Renal pelvis (tissue), 4 donors: ENCODE measurements around the gene PXDN. TPM values are rescaled to one million over a fixed set of nuclear protein-coding genes. Genes with fewer than 3 reads are reported as not detected.
"Not testable (repeated sequence)": the region's sequence is repeated elsewhere in the genome, so short reads cannot be mapped to it uniquely, and the experiment has no call there.

Experiments used
- DNase-seq: peaks from one replicate; pipeline ENCODE4 v3.0.0-alpha.2; 2013
- polyA plus RNA-seq, 3 donors: library from polyadenylated mRNA; unstranded; fragments of 120-200 nt; gene quantifications; one replicate each; pipeline ENCODE4 v1.2.1, GENCODE V29; 2013; ENCODE audit not compliant: insufficient read length in 3 of 3

Gene PXDN
- polyA plus RNA-seq, 3 donors: 147 to 188 (median 178) TPM

DNA sequence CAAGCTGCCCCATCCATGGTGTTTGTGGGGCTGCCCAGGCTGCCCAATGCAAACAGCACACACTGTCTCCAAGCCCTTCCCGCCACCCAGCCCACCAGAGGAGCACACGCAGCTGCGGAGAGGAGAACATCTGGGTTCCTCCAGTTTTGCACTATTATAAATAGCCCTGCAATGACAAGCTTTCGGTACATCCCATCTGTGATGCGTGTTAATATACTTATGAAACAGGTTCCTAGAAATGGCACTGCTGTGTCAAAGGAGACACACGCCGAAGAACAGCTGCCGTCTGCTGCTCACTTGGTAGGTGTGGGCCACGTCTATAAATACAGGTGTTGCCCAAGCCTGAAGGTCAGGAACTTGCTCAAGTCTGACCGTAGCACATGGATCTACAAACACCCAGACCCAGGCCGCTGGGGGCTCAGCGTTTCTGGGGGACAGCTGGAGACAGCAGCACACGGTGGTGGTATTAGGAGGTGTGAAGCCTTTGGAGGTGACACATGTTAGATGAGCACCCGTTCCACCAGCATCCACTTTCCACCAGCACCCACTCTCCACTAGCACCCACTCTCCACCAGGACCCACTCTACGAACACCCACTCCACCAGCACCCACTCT, 34.3 kb downstream of the PXDN start:
- DNase-seq: no peak

DNA sequence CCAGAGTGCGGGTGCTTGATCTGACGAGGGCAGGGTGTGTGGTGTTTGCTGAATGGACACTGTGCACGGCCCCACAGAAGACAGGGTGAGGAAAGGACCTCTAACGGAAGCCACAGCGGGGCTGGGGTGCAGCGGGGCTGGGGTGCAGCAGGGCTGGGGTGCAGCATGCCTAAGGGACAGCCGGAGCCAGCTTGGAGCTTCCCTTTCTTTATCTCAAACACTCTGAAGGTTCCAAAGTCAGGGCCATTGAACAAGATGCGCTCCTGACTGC, 35.0 kb downstream of the PXDN start:
- DNase-seq: no peak

DNA sequence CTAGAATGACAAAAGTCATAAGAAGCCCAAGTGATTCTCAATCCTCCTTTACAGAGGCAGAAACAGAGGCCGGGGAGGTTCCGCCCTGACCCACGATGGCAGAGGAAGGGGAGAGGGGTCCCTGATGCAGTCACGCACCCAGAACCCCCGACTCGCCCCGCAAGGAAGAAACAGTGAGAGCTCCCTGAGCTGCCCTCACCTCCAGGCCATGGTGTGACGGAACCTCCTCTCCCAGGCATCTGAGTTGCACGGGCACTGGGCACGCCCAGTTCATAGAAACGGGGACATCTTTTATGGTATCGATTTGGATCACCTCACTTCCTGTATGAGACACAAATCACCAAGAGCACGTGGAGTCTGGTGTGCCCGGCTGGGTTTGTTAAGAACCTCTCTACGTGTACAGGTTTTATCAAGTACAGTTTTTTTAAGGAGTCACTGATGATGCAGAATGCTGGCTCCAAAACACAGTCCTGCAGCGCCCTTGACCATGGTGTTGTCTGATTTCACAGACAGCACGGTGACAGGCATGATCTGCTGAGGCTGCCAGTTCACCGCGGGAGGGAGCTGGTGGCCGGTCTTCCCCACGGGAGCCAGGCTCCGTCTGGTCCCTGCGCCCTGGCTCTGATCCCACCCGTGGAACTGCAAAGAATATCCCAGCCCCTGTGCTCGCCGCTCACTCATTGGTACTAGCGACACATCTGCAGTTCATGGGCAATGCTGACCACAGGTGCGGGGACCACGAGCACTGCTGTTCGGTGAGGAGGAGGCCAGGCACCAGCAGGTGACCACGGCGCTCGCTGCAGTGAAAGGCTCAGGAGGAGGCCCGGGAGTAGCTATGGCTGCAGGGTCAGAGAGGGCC, 35.6 kb downstream of the PXDN start:
- no peak for DNase-seq

DNA sequence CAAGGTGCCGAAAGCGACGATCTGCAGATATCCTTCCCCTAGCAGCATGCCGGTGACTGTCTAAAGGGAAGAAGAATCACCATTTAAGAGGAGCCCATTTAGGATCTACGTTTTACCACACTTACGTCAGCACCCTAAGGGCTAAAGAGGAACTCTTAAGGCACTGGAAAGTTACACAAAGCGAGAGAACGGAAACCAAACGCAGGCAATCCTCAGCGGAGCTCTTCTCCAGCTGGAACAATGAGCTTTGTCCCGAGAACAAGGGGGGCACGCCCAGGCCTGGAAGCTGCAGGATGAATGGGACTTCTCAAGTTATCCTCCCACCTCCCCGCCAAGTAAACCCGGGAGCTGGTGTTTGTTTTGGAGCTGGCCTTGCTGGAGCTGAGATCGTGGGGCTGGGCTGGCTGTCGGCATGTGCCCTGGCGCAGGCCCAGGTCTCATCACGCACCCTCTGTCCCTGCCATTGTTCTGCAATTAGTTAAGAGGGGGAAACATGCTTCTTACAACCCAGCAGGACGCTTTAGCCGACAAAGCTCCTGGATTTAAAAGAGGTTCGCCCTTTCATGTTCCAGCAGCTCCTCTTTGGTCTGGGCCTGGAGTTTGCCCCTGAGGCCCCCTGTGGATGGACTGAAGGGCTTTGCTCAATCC, 36.4 kb downstream of the PXDN start:
- DNase-seq: no peak

DNA sequence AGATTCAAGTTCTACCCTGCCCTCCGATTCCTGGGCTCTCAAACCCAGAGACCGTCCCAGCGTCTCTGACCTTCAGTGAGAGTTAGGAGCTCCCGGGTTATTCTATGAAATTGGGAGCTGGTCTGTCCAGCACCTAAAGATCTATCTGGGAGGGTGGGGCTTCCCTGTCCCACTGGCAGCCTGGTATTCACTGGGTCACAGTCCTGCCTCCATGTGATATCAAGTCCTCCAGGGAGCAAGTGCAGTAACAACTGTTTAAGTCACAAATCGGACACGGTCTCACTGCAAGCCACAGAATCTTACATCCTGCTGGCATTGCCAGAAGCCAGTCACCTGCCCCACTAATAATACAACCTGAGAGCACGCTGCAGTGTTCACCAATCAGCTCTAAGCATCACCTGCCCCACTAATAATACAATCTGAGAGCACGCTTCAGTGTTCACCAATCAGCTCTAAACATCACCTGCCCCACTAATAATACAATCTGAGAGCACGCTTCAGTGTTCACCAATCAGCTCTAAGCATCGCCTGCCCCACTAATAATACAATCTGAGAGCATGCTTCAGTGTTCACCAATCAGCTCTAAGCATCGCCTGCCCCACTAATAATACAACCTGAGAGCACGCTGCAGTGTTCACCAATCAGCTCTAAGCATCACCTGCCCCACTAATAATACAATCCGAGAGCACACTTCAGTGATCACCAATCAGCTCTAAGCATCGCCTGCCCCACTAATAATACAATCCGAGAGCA, 38.0 kb downstream of the PXDN start:
- DNase-seq: not testable (repeated sequence)

DNA sequence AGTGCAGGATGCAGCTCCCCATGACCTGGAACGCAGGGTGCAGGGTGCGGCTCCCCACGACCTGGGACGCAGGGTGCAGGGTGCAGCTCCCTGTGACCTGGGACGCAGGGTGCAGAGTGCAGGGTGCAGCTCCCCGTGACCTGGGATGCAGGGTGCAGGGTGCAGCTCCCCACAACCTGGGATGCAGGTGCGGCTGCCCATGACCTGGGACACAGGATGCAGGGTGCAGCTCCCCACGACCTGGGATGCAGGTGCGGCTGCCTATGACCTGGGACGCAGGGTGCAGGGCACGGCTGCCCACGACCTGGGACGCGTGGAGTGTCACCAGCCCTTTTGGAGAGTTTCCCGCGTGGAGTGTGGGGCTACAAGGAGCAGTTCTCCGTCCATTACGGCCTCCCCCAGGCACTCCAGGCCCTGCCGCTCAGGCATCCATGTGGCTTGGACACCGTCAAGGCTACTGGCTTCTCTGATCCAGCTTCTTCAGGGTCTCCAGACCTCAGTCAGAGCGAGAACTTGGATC, 38.7 kb downstream of the PXDN start:
- DNase-seq: no peak

DNA sequence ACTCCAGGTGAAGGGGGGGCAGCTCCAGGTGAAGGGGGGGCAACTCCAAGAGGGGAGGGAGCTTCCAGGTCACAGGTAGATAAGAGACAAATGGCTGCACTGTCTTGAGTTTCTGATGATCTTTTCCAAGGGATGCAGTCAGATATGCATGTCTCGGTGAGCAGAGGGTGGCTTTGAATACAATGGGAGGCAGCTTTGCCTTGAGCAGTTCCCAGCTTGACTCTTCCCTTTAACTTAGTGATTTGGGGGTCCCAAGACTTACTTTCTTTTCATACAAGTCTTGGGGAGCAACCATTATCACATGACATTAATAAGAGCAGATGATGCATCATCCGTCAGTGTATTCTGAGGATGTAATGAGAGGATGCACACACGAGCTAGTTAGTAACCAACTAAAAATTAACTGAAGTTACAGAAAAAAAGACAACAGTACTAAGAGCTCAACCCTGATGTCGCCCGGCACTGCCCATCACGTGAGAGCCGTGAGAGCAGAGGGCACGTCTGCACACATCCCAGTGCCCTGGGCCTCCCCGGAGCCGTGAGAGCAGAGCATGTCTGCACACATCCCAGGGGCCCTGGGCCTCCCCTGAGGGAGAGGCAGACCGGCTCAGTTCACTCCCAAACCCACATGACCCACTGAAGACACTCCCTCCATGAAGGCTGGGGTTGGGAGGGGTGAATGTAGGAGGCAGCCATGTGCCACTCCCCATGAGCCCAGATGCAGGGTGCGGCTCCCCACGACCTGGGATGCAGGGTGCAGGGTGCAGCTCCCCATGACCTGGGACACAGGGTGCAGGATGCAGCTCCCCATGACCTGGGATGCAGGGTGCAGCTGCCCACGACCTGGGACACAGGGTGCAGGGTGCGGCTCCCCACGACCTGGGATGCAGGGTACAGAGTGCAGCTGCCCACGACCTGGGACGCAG, 39.4 kb downstream of the PXDN start:
- DNase-seq: no peak

DNA sequence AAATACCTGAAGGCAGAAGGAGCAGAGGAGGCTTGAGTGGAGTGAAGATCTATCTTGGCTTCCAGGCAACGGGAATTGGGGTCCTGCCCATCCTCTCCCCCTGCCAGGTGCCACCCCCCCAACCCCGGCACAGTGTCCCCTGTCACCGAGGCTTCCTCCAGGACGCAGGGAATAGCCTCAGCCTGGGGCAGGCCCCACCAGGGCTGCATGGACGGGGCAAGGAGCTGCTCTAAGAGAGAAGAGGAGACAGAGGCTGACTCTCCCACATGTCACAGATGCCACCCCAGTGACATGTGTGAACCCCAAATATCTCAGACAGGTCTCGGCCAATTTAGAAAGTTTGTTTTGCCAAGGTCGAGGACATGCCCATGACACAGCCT, 42.1 kb downstream of the PXDN start:
- DNase-seq: no peak

DNA sequence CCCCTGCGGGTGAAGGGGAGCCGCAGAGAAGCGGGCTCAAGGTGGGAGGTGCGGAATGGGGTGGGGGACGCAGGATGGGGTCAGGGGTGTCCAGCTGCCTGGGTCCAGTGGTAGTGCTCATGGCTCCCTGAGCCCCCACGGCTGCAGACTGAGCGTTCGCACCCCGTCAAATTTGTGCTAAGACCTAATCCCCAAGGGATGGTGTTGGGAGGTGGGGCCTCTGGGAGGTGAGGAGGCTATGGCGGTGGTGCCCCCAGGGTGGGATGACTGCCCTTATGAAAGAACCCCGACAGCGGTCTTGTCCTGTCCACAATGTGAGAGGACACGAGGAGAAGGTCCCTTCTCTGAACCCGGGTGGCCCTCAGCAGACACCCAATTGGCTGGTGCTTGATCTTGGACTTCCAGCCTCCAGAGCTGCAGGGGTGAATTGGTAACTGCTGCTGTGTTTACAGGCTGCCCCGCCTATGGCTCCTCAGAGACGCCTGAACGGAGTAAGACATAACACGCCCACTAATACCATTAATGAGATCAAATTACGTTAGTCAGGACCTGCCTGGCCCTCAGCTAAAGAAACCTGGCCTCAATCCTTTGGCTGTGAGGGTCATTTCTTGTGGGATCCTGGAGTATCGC, 42.6 kb downstream of the PXDN start:
- no peak for DNase-seq

DNA sequence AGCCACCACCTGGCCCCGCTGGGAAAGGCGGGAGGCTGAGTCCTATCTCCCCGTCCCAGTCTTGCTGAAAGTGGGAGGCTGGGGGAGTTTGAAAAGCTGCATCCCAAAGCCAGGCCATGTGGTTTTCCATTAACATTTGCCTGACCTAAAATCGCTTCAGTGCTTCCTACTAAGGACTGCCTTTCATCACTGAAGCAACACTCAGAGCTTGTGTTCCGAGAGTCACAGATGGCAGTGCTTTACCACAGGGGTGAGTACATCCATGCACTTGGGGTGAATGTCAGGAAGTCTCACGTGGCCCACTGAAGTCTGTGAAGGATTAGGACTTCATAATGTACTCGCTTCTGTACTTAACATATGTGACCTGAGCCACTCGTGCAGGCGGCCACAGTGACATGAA, 43.3 kb downstream of the PXDN start:
- no peak for DNase-seq

DNA sequence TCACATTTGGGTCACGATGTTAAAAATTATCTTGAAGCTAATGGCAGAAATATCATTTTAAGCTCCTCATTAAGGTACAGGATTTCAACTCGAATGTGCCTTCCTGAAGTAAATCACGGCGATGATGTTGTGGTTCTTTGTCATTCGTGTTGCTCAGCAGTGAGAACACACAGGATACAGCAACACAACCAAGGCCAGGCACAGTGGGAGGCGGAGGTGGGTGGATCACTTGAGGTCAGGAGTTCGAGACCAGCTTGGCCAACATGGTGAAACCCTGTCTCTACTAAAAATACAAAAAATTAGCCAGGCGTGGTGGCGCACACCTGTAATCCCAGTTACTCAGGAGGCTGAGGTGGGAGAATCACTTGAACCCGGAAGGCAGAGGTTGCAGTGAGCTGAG, 43.9 kb downstream of the PXDN start:
- DNase-seq: not testable (repeated sequence)

DNA sequence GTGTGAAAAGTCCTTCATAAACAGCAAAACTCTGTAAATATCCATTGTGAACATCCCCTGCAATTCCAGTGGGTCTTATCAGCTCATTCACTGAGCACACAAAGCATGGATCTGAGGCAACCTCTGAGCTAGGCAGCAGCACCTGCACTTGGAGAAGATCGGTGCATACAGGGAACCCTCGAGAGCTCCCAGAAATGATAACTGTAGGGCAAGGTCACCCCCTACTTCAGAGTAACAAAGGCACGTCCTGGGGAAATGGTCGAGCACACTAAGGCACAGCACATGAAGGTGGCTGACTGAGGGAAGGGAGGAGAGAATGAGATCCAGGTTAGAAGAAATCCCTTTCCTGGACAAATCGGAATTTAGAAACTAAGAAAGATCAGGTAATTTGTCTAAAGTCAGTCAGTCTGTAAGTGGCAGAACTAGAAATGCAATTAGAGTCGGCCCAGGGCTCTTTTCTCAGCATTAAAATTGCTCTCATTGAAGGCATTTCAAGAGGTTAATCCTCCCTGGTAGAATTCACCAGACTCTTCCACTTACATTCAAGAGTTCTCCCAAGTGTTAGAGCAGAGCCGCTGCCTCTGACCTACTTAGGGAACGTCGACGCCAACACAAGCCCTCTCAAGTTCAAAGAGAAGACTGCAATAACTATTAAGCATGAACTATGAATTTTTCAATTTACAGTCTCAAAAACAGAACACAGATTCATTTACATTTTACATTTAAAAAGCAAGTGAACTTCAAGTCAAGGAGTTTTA, 45.9 kb downstream of the PXDN start:
- no peak for DNase-seq

DNA sequence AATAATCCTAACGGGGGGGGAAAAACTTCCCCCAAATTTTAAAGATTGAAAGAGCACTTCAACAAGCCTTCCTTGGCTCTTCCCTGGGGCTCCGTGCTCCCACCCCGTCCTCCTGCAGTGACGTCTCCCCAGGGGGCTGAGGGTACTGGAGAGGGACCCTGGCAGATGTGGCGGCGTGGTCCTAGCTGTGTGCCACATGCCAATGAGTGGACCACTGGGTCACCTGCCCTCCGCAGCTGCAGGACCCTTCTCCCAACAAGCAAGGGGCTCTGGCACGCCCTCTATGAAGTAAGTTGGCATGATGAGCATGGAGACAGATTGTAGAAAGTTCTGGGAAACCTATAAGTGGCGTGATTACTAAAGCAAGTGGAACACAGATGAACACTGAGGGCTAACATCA, 46.7 kb downstream of the PXDN start:
- no peak for DNase-seq

DNA sequence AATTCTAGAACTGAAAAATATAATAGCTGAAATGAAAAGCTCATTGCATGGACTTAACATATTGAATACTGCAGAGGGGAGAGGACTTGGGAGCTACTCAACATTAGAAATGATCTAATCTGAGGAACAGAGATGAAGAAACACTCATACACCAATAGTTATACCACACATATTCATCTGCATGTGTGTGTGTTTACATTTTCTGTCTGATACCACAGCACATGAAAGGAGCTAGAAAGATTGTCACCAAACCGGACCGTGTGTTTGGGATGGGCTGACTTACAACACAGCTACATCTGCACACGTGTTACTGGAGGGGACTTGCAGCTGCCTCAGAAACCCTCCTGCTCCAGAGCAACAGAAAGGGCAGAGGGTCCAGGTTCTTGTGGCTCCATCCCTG, 47.8 kb downstream of the PXDN start:
- DNase-seq: no peak

DNA sequence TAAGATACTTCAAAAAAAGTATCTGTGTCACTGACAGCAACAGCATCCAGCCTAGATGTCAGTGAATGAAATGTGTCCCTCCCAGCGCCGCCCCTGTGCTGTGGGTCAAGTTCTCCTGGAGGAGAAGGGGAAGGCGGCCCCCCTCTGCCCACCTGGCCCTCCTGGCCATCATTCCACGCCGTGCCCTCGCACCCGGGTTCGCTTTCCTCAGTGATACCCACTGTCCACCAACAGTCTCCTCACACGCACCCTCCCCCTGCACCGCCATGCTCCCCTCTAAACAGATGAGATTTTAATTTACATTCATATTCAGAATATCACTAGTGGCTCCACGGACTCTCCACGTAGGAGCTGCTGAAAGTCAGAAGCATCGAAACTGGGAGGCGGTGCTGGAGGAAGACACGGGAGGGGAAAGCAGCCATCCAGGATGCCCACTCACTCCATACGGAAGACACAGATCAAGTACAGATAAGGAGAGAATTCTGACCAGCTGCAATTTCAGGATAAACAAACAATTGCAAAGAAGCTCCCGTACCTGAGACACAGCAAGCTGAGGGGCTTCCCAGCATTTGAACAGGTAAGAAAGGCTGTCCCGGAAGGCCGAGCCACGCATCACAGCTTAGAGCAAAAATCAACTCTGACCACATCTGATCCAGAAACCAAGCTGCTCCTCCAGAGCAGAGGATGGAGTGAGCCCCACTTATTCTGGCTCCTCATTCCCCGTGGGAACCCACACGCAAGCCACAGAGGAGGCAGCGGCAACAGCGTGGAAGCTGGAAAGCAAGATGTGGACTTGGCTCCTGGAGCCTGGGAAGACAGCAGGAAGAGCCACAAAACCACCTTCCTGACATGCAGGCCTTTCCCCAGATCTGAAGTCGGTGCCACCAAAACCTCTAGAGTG, 49.7 kb downstream of the PXDN start:
- no peak for DNase-seq

DNA sequence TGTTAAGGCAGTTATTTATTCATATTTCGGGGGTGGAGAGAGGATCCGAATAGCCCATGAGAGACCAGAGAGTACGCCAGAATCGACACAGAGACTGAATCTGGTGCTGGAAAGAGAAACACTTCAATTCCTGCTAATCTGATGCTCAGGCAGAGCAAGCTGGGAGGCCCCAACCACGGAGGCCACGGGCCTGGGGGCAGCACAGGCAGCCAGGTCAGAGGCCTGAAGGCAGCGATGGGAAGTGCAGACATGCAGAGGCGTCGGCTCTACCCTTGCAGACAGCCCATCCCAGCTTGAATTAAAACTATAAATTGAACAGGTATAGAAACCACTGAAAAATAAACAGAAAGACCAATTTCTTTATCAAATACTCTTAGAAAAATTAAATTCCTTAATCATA, 50.6 kb downstream of the PXDN start:
- DNase-seq: no peak

DNA sequence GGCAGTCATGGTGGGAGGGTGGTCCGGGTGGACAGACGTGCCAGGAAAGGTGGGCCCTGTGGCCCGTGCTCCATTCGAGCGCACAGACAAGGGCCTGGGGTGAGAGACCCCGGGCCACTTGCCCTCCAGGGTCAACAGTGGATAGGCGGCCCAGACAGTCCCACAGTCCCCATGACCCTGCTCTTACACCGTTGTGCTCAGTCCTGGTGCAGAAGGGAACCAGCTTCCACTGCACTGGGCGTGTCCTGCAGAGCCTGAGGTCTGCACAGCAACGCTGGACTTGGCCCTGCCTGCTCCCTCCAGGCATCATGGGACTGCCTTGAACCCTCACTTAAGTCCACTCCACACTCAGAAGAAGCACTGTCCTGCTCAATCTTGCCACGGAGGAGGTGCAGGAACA, 52.0 kb downstream of the PXDN start:
- DNase-seq: no peak

DNA sequence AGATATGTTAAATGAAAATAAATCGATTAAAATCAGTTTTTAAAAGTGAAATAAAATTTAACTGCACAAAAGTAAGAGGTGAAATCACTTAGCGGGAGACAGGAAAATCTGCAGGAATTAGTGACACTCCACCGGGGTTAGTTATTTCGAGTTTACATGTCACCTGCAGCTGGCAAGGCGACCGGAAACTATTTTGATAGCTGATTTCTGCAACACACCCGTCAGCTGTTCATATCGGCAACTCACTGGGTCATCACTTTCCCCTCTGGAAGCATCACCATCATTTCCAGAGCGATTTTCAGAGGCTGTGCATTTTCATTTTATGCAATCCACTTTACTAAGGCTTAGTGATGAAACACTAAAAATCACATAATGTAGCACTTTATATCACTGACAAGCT, 52.9 kb downstream of the PXDN start:
- DNase-seq: no peak
